ENCODE results near the gene NRTN. TPM values are rescaled to one million over a fixed set of nuclear protein-coding genes. Genes with fewer than 3 reads are reported as not detected.

Gene NRTN
- total RNA-seq, 1 donor from 2014 or later: 0.40 TPM

GRCh38 chr19:5801796-5802619 is 2.9 kb upstream of the NRTN start:
- TF ChIP-seq CTCF (IDR thresholded peaks at IDR 0.05): no peak
- Mint-ChIP-seq H3K9me3 (ENCODE audit: unreplicated experiment) (no peaks in the 10 kb centered on the region), H3K36me3 (ENCODE audit: unreplicated experiment) (no peaks in the 10 kb centered on the region), H3K27me3 (ENCODE audit: unreplicated experiment) (peaks cover 27% of the 10 kb centered on the region), H3K27ac (ENCODE audit: unreplicated experiment) (no peak overlapping the region), H3K4me1 (ENCODE audit: unreplicated experiment) (peaks cover 5% of the 10 kb centered on the region), H3K4me3 (ENCODE audit: unreplicated experiment) (no peak overlapping the region)
- DNase-seq (ENCODE audit: extremely low spot score, unreplicated experiment): no peak

- Mint-ChIP-seq H3K9me3 (ENCODE audit: unreplicated experiment) (no peaks in the 10 kb centered on the region), H3K27ac (ENCODE audit: unreplicated experiment) (no peak overlapping the region), H3K4me1 (ENCODE audit: unreplicated experiment) (peaks cover 5% of the 10 kb centered on the region), H3K27me3 (ENCODE audit: unreplicated experiment) (peaks cover 33% of the 10 kb centered on the region), H3K36me3 (ENCODE audit: unreplicated experiment) (no peaks in the 10 kb centered on the region), H3K4me3 (ENCODE audit: unreplicated experiment) (peak overlapping the region; percentile 64)
- TF ChIP-seq CTCF (IDR thresholded peaks at IDR 0.05): no peak
- DNase-seq (ENCODE audit: extremely low spot score, unreplicated experiment): no peak
These were observed 1.5 kb upstream of the NRTN start for GRCh38 chr19:5803441-5803751.

- peaks cover 32% of the 10 kb centered on the region for H3K27me3 Mint-ChIP-seq (ENCODE audit: unreplicated experiment)
- peak; percentile 96 for DNase-seq (ENCODE audit: extremely low spot score, unreplicated experiment)
- peak; percentile 95 for TF ChIP-seq CTCF (IDR thresholded peaks at IDR 0.05)
- H3K27ac Mint-ChIP-seq (ENCODE audit: unreplicated experiment): no peak overlapping the region
- H3K36me3 Mint-ChIP-seq (ENCODE audit: unreplicated experiment): no peaks in the 10 kb centered on the region
- H3K4me3 Mint-ChIP-seq (ENCODE audit: unreplicated experiment): peak overlapping the region; percentile 64
- H3K9me3 Mint-ChIP-seq (ENCODE audit: unreplicated experiment): no peaks in the 10 kb centered on the region
- H3K4me1 Mint-ChIP-seq (ENCODE audit: unreplicated experiment): peaks cover 5% of the 10 kb centered on the region
These were observed 933 bp upstream of the NRTN start for GRCh38 chr19:5803752-5804515.

GRCh38 chr19:5805462-5806132 is 730 bp downstream of the NRTN start:
- TF ChIP-seq CTCF (IDR thresholded peaks at IDR 0.05): peak; percentile 75
- DNase-seq (ENCODE audit: extremely low spot score, unreplicated experiment): no peak
- Mint-ChIP-seq H3K4me3 (ENCODE audit: unreplicated experiment) (no peak overlapping the region), H3K9me3 (ENCODE audit: unreplicated experiment) (no peaks in the 10 kb centered on the region), H3K27ac (ENCODE audit: unreplicated experiment) (no peak overlapping the region), H3K27me3 (ENCODE audit: unreplicated experiment) (peaks cover 31% of the 10 kb centered on the region), H3K4me1 (ENCODE audit: unreplicated experiment) (peaks cover 5% of the 10 kb centered on the region), H3K36me3 (ENCODE audit: unreplicated experiment) (no peaks in the 10 kb centered on the region)

GRCh38 chr19:5806133-5806489 is 1.2 kb downstream of the NRTN start:
- TF ChIP-seq CTCF (IDR thresholded peaks at IDR 0.05): no peak
- Mint-ChIP-seq H3K9me3 (ENCODE audit: unreplicated experiment) (no peaks in the 10 kb centered on the region), H3K4me3 (ENCODE audit: unreplicated experiment) (no peak overlapping the region), H3K36me3 (ENCODE audit: unreplicated experiment) (no peaks in the 10 kb centered on the region), H3K27ac (ENCODE audit: unreplicated experiment) (no peak overlapping the region), H3K4me1 (ENCODE audit: unreplicated experiment) (peaks cover 5% of the 10 kb centered on the region), H3K27me3 (ENCODE audit: unreplicated experiment) (peaks cover 31% of the 10 kb centered on the region)
- no peak for DNase-seq (ENCODE audit: extremely low spot score, unreplicated experiment)
